ENCODE measurements around the gene C16orf96. TPM values are rescaled to one million over a fixed set of nuclear protein-coding genes. Genes with fewer than 3 reads are reported as not detected.
A peak's percentile ranks its signal among the peaks of the same experiment; 100 is the strongest.

Gene C16orf96
- total and polyA plus RNA-seq, 4 experiments from 2014 or later: 0.29 to 0.33 TPM; not detected in 2

DNA sequence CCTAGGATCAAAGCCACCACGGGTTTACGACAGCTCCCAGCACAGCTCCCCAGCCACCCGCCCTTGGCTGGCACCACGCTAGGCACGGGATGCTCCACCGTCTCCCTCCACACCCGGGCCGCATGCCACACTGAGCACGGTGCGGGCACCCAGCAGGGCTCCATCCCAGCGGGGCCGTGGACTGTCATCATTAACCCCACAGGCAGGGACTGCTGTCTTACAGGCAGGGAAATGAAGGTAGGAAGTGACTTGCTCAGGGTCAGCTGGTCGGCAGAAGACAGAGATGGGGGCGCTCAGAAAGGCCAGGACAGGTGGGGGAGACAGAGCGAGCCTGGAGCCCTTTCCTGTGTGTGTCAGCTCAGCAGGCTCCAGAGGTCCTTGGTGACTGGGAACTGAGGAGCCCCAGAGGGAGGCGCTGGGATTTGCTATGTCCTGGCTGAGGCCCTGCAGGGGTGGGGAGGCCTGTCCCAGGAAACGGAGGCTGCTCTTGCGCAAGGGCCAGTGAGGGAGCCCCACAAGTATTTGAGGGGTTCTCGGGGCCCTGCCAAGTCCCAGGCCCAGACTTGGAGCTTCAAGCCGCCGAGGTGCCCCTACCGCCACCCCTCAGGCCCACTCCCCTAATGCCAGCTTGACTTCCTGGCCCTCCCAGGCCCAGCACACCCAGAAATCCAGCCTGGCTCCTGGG lies 55.3 kb downstream of the C16orf96 start:
- no peak for DNase-seq
- H3K9me3 Mint-ChIP-seq: no peaks in the 10 kb centered on the region
- peak overlapping the region in 1 of 8 donors; percentile 21 for H3K4me3 Mint-ChIP-seq
- Histone ChIP-seq H3K9me3 (ENCODE audit: control insufficient read depth in 1 of 2, low read length in 2 of 2) (no peaks in the 10 kb centered on the region), H3K36me3 (ENCODE audit: insufficient read depth, low read length) (no peaks in the 10 kb centered on the region), H3K4me1 (ENCODE audit: insufficient read depth, low read length) (peaks cover 29% of the 10 kb centered on the region), H3K27me3 (ENCODE audit: insufficient read depth, low read length) (no peaks in the 10 kb centered on the region), H3K4me3 (ENCODE audit: low read length in 2 of 2) (no peak overlapping the region), H3K27ac (ENCODE audit: low read depth, low read length) (no peak overlapping the region)
- intact Hi-C loops (cut with micrococcal nuclease): loop anchor here (10.0 kb wide), 2 partner anchors 137 to 193 kb away; partner anchors contain the start of genes HMOX2, NMRAL1 and ROGDI
- H3K36me3 Mint-ChIP-seq: peaks cover 0 to 6% of the 10 kb centered on the region in 2 donors
- H3K4me1 Mint-ChIP-seq: peaks cover 5 to 35% (median 18%) of the 10 kb centered on the region in 4 donors
- POLR2A ChIA-PET (ENCODE audit: partially characterized antibody): interaction anchor here (1.0 kb wide), 1 partner anchor 15 kb away, joined by 3 read pairs; no protein-coding TSS in a partner anchor
- H3K27me3 Mint-ChIP-seq: no peaks in the 10 kb centered on the region
- CTCF ChIA-PET (ENCODE audit: partially characterized antibody): interaction anchor here (1.6 kb wide), 1 partner anchor 13 kb away, joined by 6 read pairs; the partner anchor contains the start of gene MGRN1
- H3K27ac Mint-ChIP-seq: peak overlapping the region in 2 of 7 donors; percentile 29 to 52

DNA sequence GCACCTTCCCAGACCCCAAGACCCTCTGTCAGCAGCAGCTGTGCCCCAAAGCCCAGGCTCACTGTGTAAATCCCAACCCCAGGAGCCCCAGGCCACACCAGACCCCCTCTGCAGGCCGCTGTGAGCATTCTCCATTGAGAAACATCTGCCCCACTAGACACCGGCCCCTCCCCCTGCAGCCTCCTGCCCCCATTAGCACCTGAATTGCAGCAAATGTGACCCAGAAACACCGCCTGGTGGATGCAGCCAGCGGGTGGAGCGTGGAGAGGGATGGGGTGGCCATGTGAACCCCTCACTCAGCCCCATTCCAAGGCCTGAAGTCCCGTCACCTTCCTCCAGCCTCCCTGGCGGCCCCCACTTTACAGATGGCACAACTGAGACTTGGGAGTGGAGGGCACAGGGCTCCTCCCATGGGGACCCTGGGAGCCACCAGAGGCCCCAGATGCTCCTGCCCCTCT lies 56.4 kb downstream of the C16orf96 start:
- H3K4me1 ChIP-seq (ENCODE audit: insufficient read depth, low read length): peaks cover 39% of the 10 kb centered on the region
- peak overlapping the region in 1 of 7 donors; percentile 22 for H3K27ac Mint-ChIP-seq
- POLR2A ChIA-PET (ENCODE audit: partially characterized antibody): interaction anchor here (1.3 to 4.6 kb wide), 2 partner anchors 13 to 108 kb away, joined by 3 to 51 read pairs; partner anchors contain the start of gene MGRN1

DNA sequence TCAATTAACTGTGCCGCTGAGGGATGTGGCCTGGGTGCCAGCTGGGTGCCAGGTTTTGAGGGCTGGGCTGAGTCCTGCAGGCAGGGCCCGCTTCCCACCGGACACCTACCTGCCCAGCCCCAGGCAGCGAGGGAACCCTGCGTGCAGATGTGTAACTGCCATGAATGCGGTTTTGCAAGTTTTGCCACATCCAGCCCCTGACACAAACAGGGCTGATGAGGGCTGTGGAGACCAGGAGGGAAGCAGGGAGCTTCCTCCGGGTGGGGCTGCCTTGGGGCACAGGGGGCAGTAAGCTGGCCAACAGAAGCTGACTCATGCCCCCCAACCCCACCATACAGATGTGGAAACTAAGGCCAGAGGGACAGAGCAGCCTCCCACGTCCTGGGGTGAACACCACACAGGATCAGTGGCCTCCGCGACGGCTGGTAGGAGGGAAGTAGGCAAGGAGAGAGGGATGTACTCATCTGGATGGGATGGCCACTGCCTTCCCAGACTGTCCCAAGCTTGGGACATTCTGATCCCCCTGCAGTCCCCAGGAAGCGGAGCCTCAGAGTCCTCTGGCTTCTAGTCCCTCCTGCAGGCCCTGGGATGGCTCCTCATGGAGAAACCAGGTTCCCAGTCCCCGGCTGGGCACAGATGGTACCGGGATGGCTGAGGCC lies 57.0 kb downstream of the C16orf96 start:
- POLR2A ChIA-PET (ENCODE audit: partially characterized antibody): interaction anchor here (0.6 to 4.6 kb wide), 4 partner anchors 12 to 122 kb away, joined by 3 to 51 read pairs (median 4); partner anchors contain the start of genes ANKS3, DNAAF8 and MGRN1
- H3K27me3 Mint-ChIP-seq: no peaks in the 10 kb centered on the region
- Histone ChIP-seq H3K4me3 (ENCODE audit: low read length in 2 of 2) (peak overlapping the region; percentile 52 to 66), H3K27ac (ENCODE audit: low read depth, low read length) (peak overlapping the region; percentile 79), H3K27me3 (ENCODE audit: insufficient read depth, low read length) (no peaks in the 10 kb centered on the region), H3K4me1 (ENCODE audit: insufficient read depth, low read length) (peaks cover 43% of the 10 kb centered on the region), H3K36me3 (ENCODE audit: insufficient read depth, low read length) (no peaks in the 10 kb centered on the region), H3K9me3 (ENCODE audit: control insufficient read depth in 1 of 2, low read length in 2 of 2) (no peaks in the 10 kb centered on the region)
- DNase-seq: no peak
- CTCF ChIA-PET (ENCODE audit: partially characterized antibody): interaction anchor here (1.3 to 1.8 kb wide), 2 partner anchors 11 to 106 kb away, joined by 3 to 8 read pairs; partner anchors contain the start of gene MGRN1
- H3K9me3 Mint-ChIP-seq: no peaks in the 10 kb centered on the region
- peak overlapping the region; percentile 58 to 88 (median 84) for H3K4me3 Mint-ChIP-seq
- intact Hi-C loops (cut with micrococcal nuclease): loop anchor here (10.0 kb wide), 2 partner anchors 138 to 192 kb away; partner anchors contain the start of genes HMOX2, NMRAL1 and ROGDI
- H3K27ac Mint-ChIP-seq: peak overlapping the region in 2 of 7 donors; percentile 21 to 29
- peaks cover 5 to 41% (median 21%) of the 10 kb centered on the region in 4 donors for H3K4me1 Mint-ChIP-seq
- H3K36me3 Mint-ChIP-seq: peaks cover 0 to 7% of the 10 kb centered on the region in 2 donors

More for the DNA sequence above, 56.4 kb downstream of the C16orf96 start:
- no peak overlapping the region for H3K4me3 ChIP-seq (ENCODE audit: low read length in 2 of 2)
- no peaks in the 10 kb centered on the region for H3K9me3 ChIP-seq (ENCODE audit: control insufficient read depth in 1 of 2, low read length in 2 of 2)
- H3K36me3 ChIP-seq (ENCODE audit: insufficient read depth, low read length): no peaks in the 10 kb centered on the region
- H3K4me1 Mint-ChIP-seq: peaks cover 5 to 41% (median 21%) of the 10 kb centered on the region in 4 donors
- CTCF ChIA-PET (ENCODE audit: partially characterized antibody): interaction anchor here (1.3 kb wide), 1 partner anchor 105 kb away, joined by 3 read pairs; no protein-coding TSS in a partner anchor
- DNase-seq: no peak
- no peak overlapping the region for H3K27ac ChIP-seq (ENCODE audit: low read depth, low read length)
- H3K36me3 Mint-ChIP-seq: peaks cover 0 to 7% of the 10 kb centered on the region in 2 donors
- no peaks in the 10 kb centered on the region for H3K9me3 Mint-ChIP-seq
- H3K27me3 ChIP-seq (ENCODE audit: insufficient read depth, low read length): no peaks in the 10 kb centered on the region
- no peaks in the 10 kb centered on the region for H3K27me3 Mint-ChIP-seq
- H3K4me3 Mint-ChIP-seq: peak overlapping the region in 2 of 8 donors; percentile 59 to 84
- intact Hi-C loops (cut with micrococcal nuclease): loop anchor here (10.0 kb wide), 2 partner anchors 138 to 192 kb away; partner anchors contain the start of genes HMOX2, NMRAL1 and ROGDI

DNA sequence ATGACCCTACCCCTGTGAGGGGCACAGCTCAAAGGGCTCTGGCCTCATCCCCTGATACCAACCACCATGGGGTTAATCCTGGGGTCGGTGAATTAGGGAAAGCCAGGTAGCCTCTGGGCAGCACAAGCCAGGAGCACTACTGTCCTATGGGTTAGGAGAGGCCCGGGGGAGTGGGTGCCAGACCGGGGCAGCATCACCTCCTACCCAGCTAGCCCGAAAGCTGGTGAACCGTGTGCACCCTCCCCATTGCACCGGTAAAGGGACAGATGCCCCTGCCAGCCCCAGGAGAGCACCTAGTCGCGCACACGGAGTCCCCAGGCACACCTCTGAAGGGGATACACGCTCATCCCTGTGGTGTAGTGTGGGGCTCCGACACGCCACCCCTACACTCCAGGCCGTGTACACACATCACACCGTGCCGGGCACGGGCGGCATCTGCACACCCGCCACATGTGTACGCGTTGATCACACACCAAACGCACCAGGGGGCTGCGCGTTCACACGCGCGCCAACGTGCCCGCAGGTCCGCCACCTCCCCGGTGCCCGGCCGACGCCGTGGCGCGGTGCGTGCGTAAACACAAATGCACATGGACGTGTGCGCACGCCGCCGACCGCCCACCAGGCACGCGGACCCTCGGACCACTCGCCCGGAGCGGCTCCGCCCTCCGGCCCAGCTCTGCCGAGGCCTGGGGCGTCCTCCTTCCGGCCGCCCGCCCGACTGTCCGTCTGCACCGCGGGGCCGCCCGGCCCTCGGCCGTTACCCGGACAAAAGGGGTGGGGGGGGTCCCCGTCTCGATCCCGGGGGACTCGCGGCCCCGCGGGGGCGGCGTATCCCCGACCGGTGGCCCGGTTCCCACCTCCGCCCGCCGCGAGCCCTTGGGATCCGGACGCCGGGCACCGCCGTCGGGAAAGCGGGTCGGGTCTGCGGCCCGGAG lies 57.8 kb downstream of the C16orf96 start:
- H3K4me1 ChIP-seq (ENCODE audit: insufficient read depth, low read length): peaks cover 43% of the 10 kb centered on the region
- ChIA-PET POLR2A (ENCODE audit: partially characterized antibody) (interaction anchor here (0.6 to 4.6 kb wide), 7 partner anchors 11 to 154 kb away, joined by 3 to 51 read pairs (median 5); partner anchors contain the start of genes ANKS3, DNAAF8, MGRN1 and NUDT16L1), CTCF (ENCODE audit: partially characterized antibody) (interaction anchor here (1.3 to 1.8 kb wide), 2 partner anchors 10 to 107 kb away, joined by 3 to 8 read pairs; partner anchors contain the start of gene MGRN1)
- H3K9me3 ChIP-seq (ENCODE audit: control insufficient read depth in 1 of 2, low read length in 2 of 2): no peaks in the 10 kb centered on the region
- intact Hi-C loops (cut with micrococcal nuclease): loop anchor here (10.0 kb wide), 2 partner anchors 139 to 191 kb away; partner anchors contain the start of genes HMOX2, NMRAL1 and ROGDI
- H3K27me3 ChIP-seq (ENCODE audit: insufficient read depth, low read length): no peaks in the 10 kb centered on the region
- H3K9me3 Mint-ChIP-seq: no peaks in the 10 kb centered on the region
- H3K36me3 Mint-ChIP-seq: peaks cover 0 to 7% of the 10 kb centered on the region in 2 donors
- peak overlapping the region; percentile 52 to 66 for H3K4me3 ChIP-seq (ENCODE audit: low read length in 2 of 2)
- peak in 4 of 5 donors; percentile 16 to 24 (median 18) for DNase-seq
- H3K27me3 Mint-ChIP-seq: no peaks in the 10 kb centered on the region
- H3K27ac Mint-ChIP-seq: peak overlapping the region in 6 of 7 donors; percentile 21 to 68 (median 42)
- H3K4me1 Mint-ChIP-seq: peaks cover 5 to 41% (median 25%) of the 10 kb centered on the region in 4 donors
- peak overlapping the region; percentile 79 for H3K27ac ChIP-seq (ENCODE audit: low read depth, low read length)
- H3K4me3 Mint-ChIP-seq: peak overlapping the region; percentile 70 to 88 (median 84)
- H3K36me3 ChIP-seq (ENCODE audit: insufficient read depth, low read length): no peaks in the 10 kb centered on the region

DNA sequence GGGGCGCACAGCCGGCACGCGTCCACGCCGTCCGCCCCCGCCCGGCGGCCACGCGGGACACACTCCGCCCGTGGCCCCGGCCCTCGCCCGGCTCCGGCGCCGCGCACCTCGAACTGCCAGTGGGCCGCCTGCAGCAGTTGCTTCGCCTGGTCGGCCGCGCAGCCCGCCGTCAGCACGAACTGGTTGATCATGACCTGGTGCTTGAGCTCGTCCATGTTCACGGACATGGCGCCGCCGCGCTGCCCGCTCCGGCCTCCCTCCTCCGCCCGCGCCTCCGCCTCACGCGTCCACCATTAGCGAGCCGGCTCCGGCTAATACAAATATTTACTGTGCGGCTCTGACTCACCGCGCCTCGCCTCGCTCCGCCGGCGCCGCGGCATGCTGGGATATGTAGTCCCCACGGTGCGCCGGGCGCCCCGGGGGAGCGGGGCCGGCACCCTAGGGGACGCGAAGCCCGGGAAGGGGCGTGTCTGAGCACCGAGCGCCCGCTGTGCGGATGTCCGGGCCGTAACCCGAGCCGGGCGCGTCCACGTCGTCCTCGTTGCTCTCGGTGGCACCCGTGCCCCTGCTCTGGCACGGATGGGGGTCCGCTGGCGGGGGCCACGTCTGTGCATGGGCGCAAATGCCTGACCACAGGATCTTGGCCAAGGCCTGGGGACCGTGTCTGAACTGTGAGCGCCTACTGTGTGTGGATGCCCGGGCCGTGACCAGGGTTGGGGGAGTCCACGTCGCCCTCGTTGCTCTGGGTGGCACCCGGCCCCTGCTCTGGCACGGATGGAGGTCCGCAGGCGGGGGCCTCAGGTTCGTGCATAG lies 58.6 kb downstream of the C16orf96 start, which contains the start of gene UBALD1:
TSS of gene UBALD1 (minus strand) at position 318 of the 813 bp plus-strand sequence. CDS start at position 227, 91 bp downstream.
- Histone ChIP-seq H3K27me3 (ENCODE audit: insufficient read depth, low read length) (no peaks in the 10 kb centered on the region), H3K4me1 (ENCODE audit: insufficient read depth, low read length) (peaks cover 43% of the 10 kb centered on the region), H3K4me3 (ENCODE audit: low read length in 2 of 2) (peak within 1 kb of the TSS; percentile 52 to 66), H3K27ac (ENCODE audit: low read depth, low read length) (peak within 1 kb of the TSS; percentile 79), H3K36me3 (ENCODE audit: insufficient read depth, low read length) (no peaks in the 10 kb centered on the region), H3K9me3 (ENCODE audit: control insufficient read depth in 1 of 2, low read length in 2 of 2) (no peaks in the 10 kb centered on the region)
- no peaks in the 10 kb centered on the region for H3K27me3 Mint-ChIP-seq
- peaks cover 0 to 7% of the 10 kb centered on the region in 2 donors for H3K36me3 Mint-ChIP-seq
- ChIA-PET CTCF (ENCODE audit: partially characterized antibody) (interaction anchor here (1.1 to 1.8 kb wide), 3 partner anchors 9 to 120 kb away, joined by 3 to 11 read pairs (median 8); partner anchors contain the start of genes ANKS3, DNAAF8 and MGRN1), POLR2A (ENCODE audit: partially characterized antibody) (interaction anchor here (1.0 to 4.6 kb wide), 8 partner anchors 10 to 153 kb away, joined by 3 to 51 read pairs (median 12); partner anchors contain the start of genes ANKS3, CDIP1, DNAAF8 and MGRN1)
- DNase-seq: peak; percentile 69 to 78 (median 72)
- intact Hi-C loops (cut with micrococcal nuclease): loop anchor here (10.0 kb wide), 2 partner anchors 140 to 190 kb away; partner anchors contain the start of genes HMOX2, NMRAL1 and ROGDI
- H3K4me3 Mint-ChIP-seq: peak within 1 kb of the TSS; percentile 91 to 98 (median 96)
- H3K4me1 Mint-ChIP-seq: peaks cover 5 to 41% (median 25%) of the 10 kb centered on the region in 4 donors
- H3K27ac Mint-ChIP-seq: peak within 1 kb of the TSS; percentile 95 to 100 (median 98)
- no peaks in the 10 kb centered on the region for H3K9me3 Mint-ChIP-seq

Data from CD4-positive, alpha-beta memory T cell (primary cell).